HUES64 (cell line): Measurements from ENCODE around the gene PSMD3.
A peak's percentile ranks its signal among the peaks of the same experiment; 100 is the strongest.

ENCODE experiments used
- H3K27ac ChIP-seq: 2 replicates; pipeline ENCODE4 v1.7.0; 2013; ENCODE audit warnings: low read depth, low read length, inconsistent platforms
- H3K27me3 ChIP-seq: 2 replicates; pipeline ENCODE4 v1.6.1; 2013; ENCODE audit warnings: mild to moderate bottlenecking, low read length; ENCODE audit not compliant: insufficient read depth
- H3K36me3 ChIP-seq: 2 replicates; pipeline ENCODE4 v1.6.1; 2013; ENCODE audit warnings: mild to moderate bottlenecking, low read length; ENCODE audit not compliant: insufficient read depth
- H3K4me1 ChIP-seq: 2 replicates; pipeline ENCODE4 v1.6.1; 2013; ENCODE audit warnings: mild to moderate bottlenecking, low read length, moderate library complexity; ENCODE audit not compliant: insufficient read depth
- H3K4me3 ChIP-seq: 2 replicates; pipeline ENCODE4 v1.5.1; 2013; ENCODE audit warnings: mild to moderate bottlenecking, low read length, moderate library complexity
- H3K9ac ChIP-seq: 2 replicates; pipeline ENCODE4 v1.6.1; 2013; ENCODE audit warnings: mild to moderate bottlenecking, low read depth, low read length
- H3K9me3 ChIP-seq: 2 replicates; pipeline ENCODE4 v1.6.1; 2013; ENCODE audit warnings: low read depth, low read length; ENCODE audit not compliant: insufficient read depth
- WGBS: fragments of 150-250, 120-280 bp; methylation state at CpG from one replicate; pipeline ENCODE4 v1.1.7; 2013; ENCODE audit warnings: missing lambda C conversion rate; 5-methylcytosine and 5-hydroxymethylcytosine counted together

The PSMD3 gene

DNA sequence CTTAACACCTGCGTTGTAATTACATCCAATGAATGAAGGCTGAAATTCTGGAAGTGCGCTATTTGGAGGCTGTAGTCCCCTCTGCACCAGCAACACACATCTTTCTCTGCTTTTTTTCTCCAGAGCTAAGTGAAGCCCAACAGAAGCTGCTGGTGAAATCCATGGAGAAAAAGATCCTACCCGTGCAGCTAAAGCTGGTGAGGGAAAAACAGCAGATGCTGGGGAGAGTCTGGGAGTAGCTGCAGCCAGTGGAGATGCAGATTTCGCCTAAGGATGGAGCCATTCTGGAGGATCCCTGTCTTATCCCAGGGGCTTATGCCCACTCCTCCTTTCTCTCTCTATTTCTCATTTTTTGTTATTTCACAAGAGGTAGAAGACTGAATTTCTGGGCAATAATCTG lies 4.8 kb upstream of the PSMD3 start:
- Histone ChIP-seq H3K9me3 (no peaks in the 10 kb centered on the region), H3K9ac (no peak overlapping the region), H3K27ac (no peak overlapping the region), H3K4me3 (no peak overlapping the region), H3K36me3 (no peaks in the 10 kb centered on the region), H3K27me3 (no peaks in the 10 kb centered on the region), H3K4me1 (peaks cover 10% of the 10 kb centered on the region)
- 84% methylated on average over 4 of the region's 4 CpGs for WGBS

DNA sequence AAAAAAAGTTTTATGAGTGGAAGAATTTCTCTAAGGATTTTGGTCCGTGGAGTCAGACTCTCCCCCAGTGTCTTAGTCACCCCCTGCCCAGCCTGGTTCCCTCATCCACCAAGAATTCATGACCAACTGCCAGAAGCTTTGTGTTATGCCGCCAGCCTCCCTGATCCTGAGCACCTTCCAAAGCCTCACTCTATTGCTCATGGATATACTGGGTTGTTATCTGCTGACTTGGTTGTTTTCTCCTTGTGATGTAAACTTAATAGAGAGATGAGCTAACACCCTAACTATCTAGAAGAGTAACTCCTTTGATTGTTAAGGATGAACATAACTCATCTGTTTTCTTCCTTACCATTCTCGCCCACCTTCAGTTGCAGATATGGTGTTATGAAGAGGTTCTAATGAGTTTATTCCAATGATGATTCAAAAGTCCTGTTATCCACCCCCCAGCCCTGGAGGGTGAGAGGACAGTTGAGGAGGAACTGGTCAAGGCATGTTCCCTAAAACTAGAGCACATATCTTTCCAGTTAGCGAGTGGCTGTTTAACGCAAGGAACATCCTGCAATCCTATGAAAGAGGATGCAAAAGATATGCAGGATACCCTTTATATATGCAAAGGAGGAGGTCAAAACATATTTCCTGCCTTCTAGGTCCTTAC lies 1.5 kb upstream of the PSMD3 start:
- Histone ChIP-seq H3K36me3 (peaks cover 7% of the 10 kb centered on the region), H3K4me3 (peak overlapping the region; percentile 97), H3K4me1 (peaks cover 18% of the 10 kb centered on the region), H3K27me3 (no peaks in the 10 kb centered on the region), H3K9ac (peak overlapping the region; percentile 3; the same call in 1 of the 2 replicates), H3K9me3 (no peaks in the 10 kb centered on the region), H3K27ac (no peak overlapping the region)
- WGBS: 69% methylated on average over 4 of the region's 5 CpGs

DNA sequence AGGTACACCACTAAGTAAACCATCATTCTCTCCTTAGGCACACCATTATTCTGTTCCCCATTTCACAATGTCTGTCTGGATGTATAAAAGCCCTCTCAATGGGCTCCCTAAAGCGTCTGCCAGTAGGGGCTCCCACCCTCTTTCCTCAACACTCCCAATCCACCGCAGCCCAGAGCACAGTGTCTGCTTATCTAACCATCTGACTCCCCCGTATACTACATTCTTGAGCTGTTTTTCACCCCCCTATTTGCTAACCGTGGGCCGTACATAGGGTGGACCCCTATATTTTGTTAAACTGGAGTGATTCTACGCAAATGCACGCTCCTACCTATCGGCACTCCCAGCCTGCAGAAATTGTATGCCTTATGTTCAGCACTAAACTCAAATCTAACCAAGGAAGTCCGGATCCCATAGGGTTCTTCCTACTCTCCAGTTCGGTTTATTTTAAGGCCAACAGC lies 685 bp upstream of the PSMD3 start:
- Histone ChIP-seq H3K27me3 (no peaks in the 10 kb centered on the region), H3K4me1 (peaks cover 18% of the 10 kb centered on the region), H3K9me3 (no peaks in the 10 kb centered on the region), H3K9ac (peak overlapping the region; percentile 95), H3K27ac (peak overlapping the region; percentile 86; the same call in 1 of the 2 replicates), H3K4me3 (peak overlapping the region; percentile 97), H3K36me3 (peaks cover 15% of the 10 kb centered on the region)
- 4% methylated on average over 10 of the region's 10 CpGs for WGBS

DNA sequence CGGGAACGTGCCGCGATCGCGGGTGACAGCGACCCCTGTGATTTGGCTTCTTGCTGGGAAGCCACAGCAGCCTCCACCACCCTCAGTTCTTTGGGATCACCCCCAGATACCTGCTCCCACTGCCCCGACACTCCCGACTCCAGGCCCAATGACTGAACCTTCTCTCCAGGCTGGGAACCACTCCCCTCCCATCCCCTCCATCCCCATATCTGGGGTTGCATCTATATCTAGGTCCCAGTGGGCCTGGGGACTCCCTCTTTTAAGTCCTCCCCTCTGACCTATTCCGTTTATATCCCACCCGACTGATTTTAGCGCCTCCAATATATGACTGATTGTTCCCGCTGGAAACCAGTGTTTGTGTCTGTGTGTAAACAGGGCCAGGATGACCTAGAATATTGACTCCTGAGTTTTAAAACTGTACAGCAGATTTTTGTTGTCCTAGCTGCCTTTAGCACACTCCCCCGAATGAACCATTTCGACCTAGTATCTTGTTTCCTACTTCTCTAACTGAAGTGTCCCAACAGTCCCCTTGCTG lies 667 bp downstream of the PSMD3 start:
- Histone ChIP-seq H3K27ac (peak overlapping the region; percentile 86), H3K27me3 (no peaks in the 10 kb centered on the region), H3K4me1 (peaks cover 18% of the 10 kb centered on the region), H3K9ac (peak overlapping the region; percentile 95), H3K9me3 (no peaks in the 10 kb centered on the region), H3K36me3 (peaks cover 29% of the 10 kb centered on the region), H3K4me3 (peak overlapping the region; percentile 97)
- 2% methylated on average over 15 of the region's 15 CpGs for WGBS

DNA sequence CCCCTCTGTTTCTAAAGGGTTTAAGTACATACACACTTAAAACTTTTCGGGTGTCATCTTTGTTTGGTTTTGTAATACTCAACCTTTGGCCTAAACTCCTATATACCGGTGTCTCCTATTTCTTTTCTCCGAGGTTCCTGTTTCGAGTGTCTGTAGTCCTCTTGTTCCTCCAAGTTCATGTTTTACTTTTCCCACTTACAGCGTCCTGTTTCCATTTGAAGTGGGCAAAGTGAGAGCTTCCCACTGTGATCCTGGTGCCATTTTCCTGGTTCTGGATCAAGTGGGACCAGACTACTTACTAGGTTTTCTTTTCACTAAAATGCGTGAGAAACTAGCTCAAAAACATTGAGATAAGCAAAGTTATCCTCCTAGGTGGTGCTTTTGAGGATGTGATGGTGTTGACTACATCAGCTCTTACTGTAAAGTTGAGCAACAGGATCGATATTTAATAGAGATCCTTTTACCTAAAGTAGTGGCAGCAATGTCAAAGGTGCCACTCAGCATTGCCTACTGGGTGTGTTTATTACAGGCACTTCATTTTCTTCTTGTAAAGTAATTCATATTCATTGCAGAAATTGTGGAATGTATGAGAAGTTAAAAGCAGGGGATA lies 1.3 kb downstream of the PSMD3 start:
- Histone ChIP-seq H3K4me3 (peak overlapping the region; percentile 97), H3K4me1 (peaks cover 18% of the 10 kb centered on the region), H3K9me3 (no peaks in the 10 kb centered on the region), H3K36me3 (peaks cover 34% of the 10 kb centered on the region), H3K9ac (peak overlapping the region; percentile 95), H3K27ac (no peak overlapping the region), H3K27me3 (no peaks in the 10 kb centered on the region)
- 43% methylated on average over 7 of the region's 7 CpGs for WGBS

DNA sequence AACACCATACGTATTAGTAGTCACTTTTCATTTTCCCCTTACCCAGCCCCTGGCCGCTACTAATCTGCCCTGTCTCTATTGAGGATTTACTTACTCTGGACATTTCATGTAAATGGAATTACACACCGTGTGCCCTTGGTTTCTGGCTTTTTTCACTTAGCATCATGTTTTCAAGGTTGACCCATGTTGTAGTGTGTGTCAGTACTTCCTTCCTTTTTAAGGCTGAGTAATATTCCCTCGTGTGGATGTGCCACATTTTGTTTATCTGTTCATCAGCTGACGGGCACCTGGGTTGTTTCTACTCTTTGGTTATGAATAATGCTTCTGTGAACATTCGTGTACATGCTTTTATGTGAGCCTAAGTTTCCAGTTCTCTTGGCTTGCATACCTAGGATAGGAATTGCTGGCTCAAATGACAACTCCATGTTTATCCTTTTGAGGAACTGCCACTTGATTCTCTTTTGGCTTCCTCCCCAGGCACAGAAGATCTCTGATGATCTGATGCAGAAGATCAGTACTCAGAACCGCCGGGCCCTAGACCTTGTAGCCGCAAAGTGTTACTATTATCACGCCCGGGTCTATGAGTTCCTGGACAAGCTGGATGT lies 7.7 kb downstream of the PSMD3 start:
- 95% methylated on average over 11 of the region's 11 CpGs for WGBS
- H3K36me3 ChIP-seq: peaks cover 95% of the 10 kb centered on the region

DNA sequence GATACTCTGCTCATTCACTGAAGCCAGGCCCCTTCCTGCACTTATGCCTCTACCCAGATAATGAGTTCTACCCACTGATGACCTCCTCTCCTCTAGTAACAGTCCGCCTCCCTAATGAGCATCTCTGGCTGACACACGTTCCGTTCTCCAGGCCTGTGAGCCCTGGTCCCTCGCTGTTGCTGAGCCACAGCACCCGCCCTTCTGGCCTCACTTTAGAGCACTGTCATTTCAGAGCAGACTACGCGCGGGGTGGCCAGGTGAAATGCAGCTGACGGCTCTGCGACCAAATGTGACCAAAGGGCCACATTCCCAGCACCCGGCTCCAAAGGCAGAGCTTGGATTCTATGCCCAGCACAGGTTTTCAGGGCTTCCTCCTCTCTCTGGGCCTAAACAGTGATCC lies 13.8 kb downstream of the PSMD3 start:
- Histone ChIP-seq H3K4me3 (no peak overlapping the region), H3K27ac (no peak overlapping the region), H3K27me3 (no peaks in the 10 kb centered on the region), H3K9me3 (no peaks in the 10 kb centered on the region), H3K4me1 (no peaks in the 10 kb centered on the region), H3K36me3 (peaks cover 83% of the 10 kb centered on the region), H3K9ac (no peak overlapping the region)
- 96% methylated on average over 11 of the region's 11 CpGs for WGBS

More for the DNA sequence above, 7.7 kb downstream of the PSMD3 start:
- H3K27me3 ChIP-seq: no peaks in the 10 kb centered on the region
- H3K4me3 ChIP-seq: no peak overlapping the region
- H3K27ac ChIP-seq: no peak overlapping the region
- H3K9ac ChIP-seq: no peak overlapping the region
- H3K4me1 ChIP-seq: no peaks in the 10 kb centered on the region
- H3K9me3 ChIP-seq: no peaks in the 10 kb centered on the region

DNA sequence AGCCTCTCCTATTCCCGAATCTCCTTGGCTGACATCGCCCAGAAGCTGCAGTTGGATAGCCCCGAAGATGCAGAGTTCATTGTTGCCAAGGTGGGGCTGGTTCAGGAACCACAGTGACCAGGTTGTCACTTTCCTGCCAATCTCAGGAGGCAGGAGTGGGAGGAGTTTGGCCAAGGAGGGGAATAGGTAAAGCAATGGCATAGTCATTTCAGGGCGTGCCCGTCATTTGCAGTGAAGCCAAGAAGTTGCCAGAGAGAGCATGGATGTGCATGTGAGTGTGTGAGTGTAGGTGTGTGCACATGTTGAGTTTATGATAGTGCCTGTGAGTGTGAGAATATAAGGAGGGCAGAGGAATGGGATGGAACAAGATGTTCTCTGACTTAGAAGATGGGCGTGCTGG lies 14.8 kb downstream of the PSMD3 start:
- H3K4me1 ChIP-seq: no peaks in the 10 kb centered on the region
- WGBS: 98% methylated on average over 6 of the region's 6 CpGs
- H3K27me3 ChIP-seq: no peaks in the 10 kb centered on the region
- no peak overlapping the region for H3K9ac ChIP-seq
- H3K9me3 ChIP-seq: no peaks in the 10 kb centered on the region
- H3K4me3 ChIP-seq: no peak overlapping the region
- H3K36me3 ChIP-seq: peaks cover 74% of the 10 kb centered on the region
- no peak overlapping the region for H3K27ac ChIP-seq

DNA sequence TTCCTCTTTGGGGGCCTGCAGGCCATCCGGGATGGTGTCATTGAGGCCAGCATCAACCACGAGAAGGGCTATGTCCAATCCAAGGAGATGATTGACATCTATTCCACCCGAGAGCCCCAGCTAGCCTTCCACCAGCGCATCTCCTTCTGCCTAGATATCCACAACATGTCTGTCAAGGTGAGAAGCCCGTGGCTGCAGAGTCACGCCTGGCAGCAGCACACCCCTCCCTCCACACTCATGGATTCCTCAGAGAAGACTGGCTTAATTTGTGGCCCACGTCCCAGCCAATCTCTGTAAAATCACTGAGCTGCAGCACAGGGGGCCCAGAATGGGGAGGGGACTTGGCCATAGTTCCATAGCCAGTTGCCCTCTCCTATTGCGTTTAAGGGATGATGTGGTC lies 15.6 kb downstream of the PSMD3 start:
- Histone ChIP-seq H3K9ac (no peak overlapping the region), H3K36me3 (peaks cover 67% of the 10 kb centered on the region), H3K4me3 (no peak overlapping the region), H3K27me3 (no peaks in the 10 kb centered on the region), H3K4me1 (no peaks in the 10 kb centered on the region), H3K27ac (no peak overlapping the region), H3K9me3 (no peaks in the 10 kb centered on the region)
- 93% methylated on average over 8 of the region's 8 CpGs for WGBS

DNA sequence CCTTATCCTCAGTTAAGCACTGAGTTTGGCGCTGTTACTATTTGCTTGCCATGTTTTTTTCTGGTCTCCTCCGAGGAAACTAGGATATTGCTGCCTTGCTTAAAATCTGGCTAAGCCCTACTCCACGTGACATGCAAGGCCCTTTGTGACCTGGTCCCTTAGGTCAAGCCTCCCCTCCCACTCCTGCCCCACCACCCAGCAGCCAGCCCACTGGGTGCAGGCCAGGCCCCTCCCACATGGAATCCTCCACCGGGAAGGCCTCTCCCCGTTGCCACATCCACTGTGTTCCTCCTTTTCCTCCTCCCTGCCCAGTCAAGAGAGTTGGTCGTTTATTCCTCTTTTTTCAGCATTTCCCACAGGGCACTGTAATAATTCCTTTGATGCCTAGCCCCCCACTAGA lies 16.2 kb downstream of the PSMD3 start:
- Histone ChIP-seq H3K9ac (no peak overlapping the region), H3K4me1 (no peaks in the 10 kb centered on the region), H3K36me3 (peaks cover 62% of the 10 kb centered on the region), H3K27me3 (no peaks in the 10 kb centered on the region), H3K27ac (no peak overlapping the region), H3K9me3 (no peaks in the 10 kb centered on the region), H3K4me3 (no peak overlapping the region)
- WGBS: 88% methylated on average over 6 of the region's 6 CpGs

DNA sequence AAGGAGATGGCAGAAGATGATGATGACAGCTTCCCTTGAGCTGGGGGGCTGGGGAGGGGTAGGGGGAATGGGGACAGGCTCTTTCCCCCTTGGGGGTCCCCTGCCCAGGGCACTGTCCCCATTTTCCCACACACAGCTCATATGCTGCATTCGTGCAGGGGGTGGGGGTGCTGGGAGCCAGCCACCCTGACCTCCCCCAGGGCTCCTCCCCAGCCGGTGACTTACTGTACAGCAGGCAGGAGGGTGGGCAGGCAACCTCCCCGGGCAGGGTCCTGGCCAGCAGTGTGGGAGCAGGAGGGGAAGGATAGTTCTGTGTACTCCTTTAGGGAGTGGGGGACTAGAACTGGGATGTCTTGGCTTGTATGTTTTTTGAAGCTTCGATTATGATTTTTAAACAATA lies 16.9 kb downstream of the PSMD3 start:
- Histone ChIP-seq H3K27ac (no peak overlapping the region), H3K36me3 (peaks cover 54% of the 10 kb centered on the region), H3K27me3 (no peaks in the 10 kb centered on the region), H3K9ac (no peak overlapping the region), H3K4me1 (no peaks in the 10 kb centered on the region), H3K4me3 (no peak overlapping the region), H3K9me3 (no peaks in the 10 kb centered on the region)
- 96% methylated on average over 4 of the region's 4 CpGs for WGBS
